GM21717 (cell line): ENCODE data around the gene NGRN.
"Not testable (repeated sequence)": the region's sequence is repeated elsewhere in the genome, so short reads cannot be mapped to it uniquely, and the experiment has no call there.

Experiments used
- ATAC-seq: cut with Tn5 transposase; IDR thresholded peaks from one replicate; pipeline ENCODE4 v1.9.1; 2021; ENCODE audit warnings: mild to moderate bottlenecking, moderate library complexity; ENCODE audit not compliant: unreplicated experiment

Gene NGRN

GRCh38 chr15:90278467-90278866, 13.0 kb downstream of the NGRN start:
- not testable (repeated sequence) for ATAC-seq

GRCh38 chr15:90280743-90281142, 15.3 kb downstream of the NGRN start:
- ATAC-seq = not testable (repeated sequence)

- not testable (repeated sequence) for ATAC-seq
Measured at GRCh38 chr15:90281637-90282036, 16.2 kb downstream of the NGRN start.

- no peak for ATAC-seq
Measured at GRCh38 chr15:90286678-90287077, 21.2 kb downstream of the NGRN start.

- ATAC-seq = no peak
Measured at GRCh38 chr15:90287101-90287500, 21.6 kb downstream of the NGRN start.

GRCh38 chr15:90287946-90288345, 22.5 kb downstream of the NGRN start:
- no peak for ATAC-seq

GRCh38 chr15:90291679-90292356, 26.3 kb downstream of the NGRN start:
- ATAC-seq = no peak

GRCh38 chr15:90293040-90293810, 27.8 kb downstream of the NGRN start:
- ATAC-seq = not testable (repeated sequence)

- ATAC-seq = no peak
Measured at GRCh38 chr15:90294159-90294558, 28.7 kb downstream of the NGRN start.

- ATAC-seq = no peak
Measured at GRCh38 chr15:90294601-90295269, 29.3 kb downstream of the NGRN start.

- no peak for ATAC-seq
Measured at GRCh38 chr15:90295270-90295648, 29.8 kb downstream of the NGRN start.

GRCh38 chr15:90296316-90296884, 30.9 kb downstream of the NGRN start:
- not testable (repeated sequence) for ATAC-seq

- no peak for ATAC-seq
Measured at GRCh38 chr15:90297021-90297420, 31.5 kb downstream of the NGRN start.

GRCh38 chr15:90300541-90300940, 35.1 kb downstream of the NGRN start:
- no peak for ATAC-seq

GRCh38 chr15:90300988-90301706, 35.7 kb downstream of the NGRN start:
- ATAC-seq = no peak

GRCh38 chr15:90301707-90302300, 36.3 kb downstream of the NGRN start:
- ATAC-seq = no peak

- not testable (repeated sequence) for ATAC-seq
Measured at GRCh38 chr15:90305355-90305754, 39.9 kb downstream of the NGRN start.

GRCh38 chr15:90305932-90306331, 40.5 kb downstream of the NGRN start:
- ATAC-seq = no peak

- no peak for ATAC-seq
Measured at GRCh38 chr15:90306560-90306959, 41.1 kb downstream of the NGRN start.

- no peak for ATAC-seq
Measured at GRCh38 chr15:90307661-90308060, 42.2 kb downstream of the NGRN start.
